IMR-90 (cell line): Measurements from ENCODE around the gene KRT28. TPM values are rescaled to one million over a fixed set of nuclear protein-coding genes. Genes with fewer than 3 reads are reported as not detected.

Experiments
- ATAC-seq: fragments of 200-7000 bp; cut with Tn5 transposase; 2 replicates; pipeline ENCODE4 v1.9.1; 2020; ENCODE audit warnings: low read depth, mild to moderate bottlenecking, moderate library complexity
- BruUV-seq: library from RNA; stranded (reverse); fragments of 400-500 nt; replicated peaks from 2 replicates; lab custom pipeline; 2021; lab: Mats Ljungman, UMichigan
- CTCF ChIA-PET: fragments of 300-600 bp; formaldehyde crosslinking; extraction: SDS; loops from one replicate; lab custom pipeline; 2021; ENCODE audit warnings: antibody characterized with exemption; lab: Yijun Ruan, JAX
- POLR2A ChIA-PET: fragments of 300-600 bp; sonication (Branson Sonifier 250); formaldehyde crosslinking; loops from one replicate; lab custom pipeline; 2022; ENCODE audit warnings: antibody characterized with exemption; ENCODE audit not compliant: unreplicated experiment; lab: Charles Lee
- DNase-seq: peaks from one replicate; pipeline ENCODE4 v3.0.0; 2013
- H2AFZ ChIP-seq: replicated peaks from 2 replicates; pipeline ENCODE3; 2013; ENCODE audit warnings: low read length, mild to moderate bottlenecking; ENCODE audit not compliant: poor library complexity
- H2AK5ac ChIP-seq: 2 replicates; pipeline ENCODE4 v1.6.1; 2013; ENCODE audit warnings: low read depth, low read length, inconsistent platforms
- H2AK9ac ChIP-seq: replicated peaks from 2 replicates; pipeline ENCODE3; 2013; ENCODE audit warnings: mild to moderate bottlenecking, low read depth, low read length, moderate library complexity; ENCODE audit not compliant: poor library complexity
- H2BK120ac ChIP-seq: 2 replicates; pipeline ENCODE4 v1.6.1; 2013; ENCODE audit warnings: low read depth, low read length, inconsistent platforms
- H2BK15ac ChIP-seq: 3 replicates; pipeline ENCODE4 v1.6.1; 2013; ENCODE audit warnings: low read depth, low read length, inconsistent platforms
- H2BK20ac ChIP-seq: 2 replicates; pipeline ENCODE4 v1.6.1; 2013; ENCODE audit warnings: low read depth, mild to moderate bottlenecking, inconsistent platforms, low read length, moderate library complexity
- H2BK5ac ChIP-seq: 2 replicates; pipeline ENCODE4 v1.6.1; 2013; ENCODE audit warnings: mild to moderate bottlenecking, low read depth, low read length, inconsistent platforms; ENCODE audit not compliant: poor library complexity, severe bottlenecking
- H3K14ac ChIP-seq: replicated peaks from 2 replicates; pipeline ENCODE4 v1.6.1; 2013; ENCODE audit warnings: low read depth, low read length, inconsistent platforms
- H3K18ac ChIP-seq: 2 replicates; pipeline ENCODE4 v1.6.1; 2013; ENCODE audit warnings: low read depth, low read length, control low read depth
- H3K23ac ChIP-seq: 2 replicates; pipeline ENCODE4 v1.6.1; 2013; ENCODE audit warnings: low read depth, low read length, inconsistent platforms
- H3K27ac ChIP-seq: 2 replicates; pipeline ENCODE4 v1.5.1; 2013; ENCODE audit warnings: mild to moderate bottlenecking, control low read depth, low read length; ENCODE audit not compliant: insufficient read depth
- H3K27me3 ChIP-seq: 2 replicates; pipeline ENCODE4 v1.6.1; 2013; ENCODE audit warnings: low read length; ENCODE audit not compliant: control insufficient read depth, insufficient read depth
- H3K36me3 ChIP-seq: 2 replicates; pipeline ENCODE4 v1.6.1; 2013; ENCODE audit warnings: low read length, mixed read lengths; ENCODE audit not compliant: control insufficient read depth, insufficient read depth
- H3K4ac ChIP-seq: 2 replicates; pipeline ENCODE4 v1.6.1; 2013; ENCODE audit warnings: low read depth, low read length, inconsistent platforms
- H3K4me1 ChIP-seq: 2 replicates; pipeline ENCODE4 v1.6.1; 2013; ENCODE audit warnings: low read length, mixed read lengths; ENCODE audit not compliant: control insufficient read depth, insufficient read depth
- H3K4me2 ChIP-seq: 2 replicates; pipeline ENCODE4 v1.6.1; 2013; ENCODE audit warnings: low read depth, mild to moderate bottlenecking, control low read depth, low read length, moderate library complexity
- H3K4me3 ChIP-seq: 2 replicates; pipeline ENCODE4 v1.5.1; 2013; ENCODE audit warnings: low read depth, mild to moderate bottlenecking, control low read depth, low read length, moderate library complexity; ENCODE audit not compliant: insufficient read depth
- H3K56ac ChIP-seq: 2 replicates; pipeline ENCODE4 v1.6.1; 2013; ENCODE audit warnings: low read length, inconsistent platforms; ENCODE audit not compliant: insufficient read depth; ENCODE audit errors: extremely low read depth
- H3K79me1 ChIP-seq, 2 experiments: 2 replicates each; pipeline ENCODE4 v1.6.1; 2013; ENCODE audit warnings: low read length in 2 of 2, inconsistent platforms in 1 of 2, low read depth in 1 of 2
- H3K9ac ChIP-seq: 2 replicates; pipeline ENCODE4 v1.6.1; 2013; ENCODE audit warnings: low read depth, low read length, control low read depth
- H3K9me1 ChIP-seq: 2 replicates; pipeline ENCODE4 v1.6.1; 2013; ENCODE audit warnings: low read length, inconsistent platforms; ENCODE audit not compliant: insufficient read depth
- H3K9me3 ChIP-seq: 2 replicates; pipeline ENCODE4 v1.6.1; 2013; ENCODE audit warnings: low read length; ENCODE audit not compliant: control insufficient read depth, insufficient read depth
- H4K20me1 ChIP-seq: 2 replicates; pipeline ENCODE4 v1.6.1; 2013; ENCODE audit warnings: low read length, inconsistent platforms; ENCODE audit not compliant: insufficient read depth
- H4K5ac ChIP-seq: 2 replicates; pipeline ENCODE4 v1.6.1; 2013; ENCODE audit warnings: mild to moderate bottlenecking, low read depth, low read length, control low read depth
- H4K8ac ChIP-seq, 2 experiments: 2 replicates each; pipeline ENCODE4 v1.6.1; 2013; ENCODE audit warnings: low read depth in 2 of 2, low read length in 2 of 2, control low read depth in 1 of 2, inconsistent platforms in 1 of 2
- H4K91ac ChIP-seq: 2 replicates; pipeline ENCODE4 v1.6.1; 2013; ENCODE audit warnings: low read depth, low read length, inconsistent platforms; ENCODE audit not compliant: insufficient read depth
- BHLHE40 ChIP-seq: fragments of 150-350 bp; IDR thresholded peaks from 2 replicates; pipeline ENCODE4 v1.6.1; 2016; ENCODE audit warnings: mild to moderate bottlenecking, low read depth, low read length
- CHD1 ChIP-seq: IDR thresholded peaks from 2 replicates; pipeline ENCODE4 v1.6.1; 2012; ENCODE audit warnings: low read depth, low read length, improper control_type of control experiment
- NFE2L2 ChIP-seq: fragments of 150-350 bp; IDR thresholded peaks from 2 replicates; pipeline ENCODE4 v1.6.1; 2016; ENCODE audit warnings: low read depth, mild to moderate bottlenecking, low read length
- WGBS, 2 experiments: methylation state at CpG; one replicate each; pipeline versions ENCODE4 v1.1.5 to v1.1.7; 2013; ENCODE audit warnings: missing lambda C conversion rate in 2 of 2; ENCODE audit not compliant: insufficient read length in 1 of 2; ENCODE audit errors: extremely low coverage in 2 of 2; 5-methylcytosine and 5-hydroxymethylcytosine counted together
- dilution Hi-C: fragments of 300-500 bp; cut with HindIII; formaldehyde crosslinking; loops from one replicate; pipeline ENCODE4 v1.14.3; 2018; ENCODE audit warnings: low sequenced_read_pairs; ENCODE audit not compliant: unreplicated experiment
- in situ Hi-C: fragments of 300-500 bp; cut with MboI; formaldehyde crosslinking; loops from 3 replicates; pipeline ENCODE4 v1.14.3; 2019; ENCODE audit warnings: low sequenced_read_pairs, inconsistent platforms, mixed read lengths
- intact Hi-C: fragments of 100-400 bp; cut with micrococcal nuclease; formaldehyde crosslinking; loops from 2 replicates; pipeline ENCODE4 v1.10.0; 2022
- polyA plus RNA-seq, 3 experiments: library from polyadenylated mRNA; depleted of rRNA; stranded (reverse); fragments of >200 nt; gene quantifications; 2 replicates each; pipeline ENCODE4 v1.2.3, GENCODE V29; 2012; ENCODE audit warnings: low replicate concordance in 1 of 3
- total RNA-seq: library from RNA; depleted of rRNA; stranded (reverse); fragments of >200 nt; gene quantifications from 2 replicates; pipeline ENCODE4 v1.2.3, GENCODE V29; 2012

Gene KRT28
- total and polyA plus RNA-seq, 2 of the 4 experiments (the other 2 are of a cell fraction), result not detected

- no peak overlapping the region for H3K4ac ChIP-seq
- H3K9me1 ChIP-seq, result no peaks in the 10 kb centered on the region
- H2BK15ac ChIP-seq, result no peak overlapping the region
- DNase-seq (no peak), ATAC-seq (no peak)
- H2BK5ac ChIP-seq, result no peak overlapping the region
- no peak overlapping the region for H2AK9ac ChIP-seq
- H3K27ac ChIP-seq, result no peak overlapping the region
- H3K4me2 ChIP-seq, result no peak overlapping the region
- no peak overlapping the region for H2AK5ac ChIP-seq
- no TSS peak for BruUV-seq
- TF ChIP-seq CHD1, result no peak
- no peak for TF ChIP-seq BHLHE40
- TF ChIP-seq NFE2L2, result no peak
- H3K23ac ChIP-seq, result no peak overlapping the region
- ChIA-PET CTCF (interaction anchor here (1.4 kb wide), 1 partner anchor 34 kb away, joined by 3 read pairs; no protein-coding TSS in a partner anchor), POLR2A (no interaction called here)
- no peak overlapping the region for H2BK120ac ChIP-seq
- in situ Hi-C loops (no loop called here), dilution Hi-C loops (no loop called here), intact Hi-C loops (loop anchor here (10.0 kb wide), 1 partner anchor 49 kb away; the partner anchor contains the start of gene KRT24)
- H4K8ac ChIP-seq, result no peak overlapping the region
- WGBS, 2 experiments, result no CpG with 5 or more reads among the region's 3 CpGs
- H3K27me3 ChIP-seq, result peaks cover 16% of the 10 kb centered on the region
- no peaks in the 10 kb centered on the region for H3K79me1 ChIP-seq
- H3K18ac ChIP-seq, result no peak overlapping the region
- H2AFZ ChIP-seq, result no peak overlapping the region
- no peak overlapping the region for H3K4me3 ChIP-seq
- H4K20me1 ChIP-seq, result no peaks in the 10 kb centered on the region
- no peaks in the 10 kb centered on the region for H3K4me1 ChIP-seq
- no peaks in the 10 kb centered on the region for H3K9me3 ChIP-seq
- no peak overlapping the region for H4K91ac ChIP-seq
- no peak overlapping the region for H4K5ac ChIP-seq
- H3K14ac ChIP-seq, result no peak overlapping the region
- H3K9ac ChIP-seq, result no peak overlapping the region
- no peak overlapping the region for H2BK20ac ChIP-seq
- H3K56ac ChIP-seq, result no peak overlapping the region
- no peaks in the 10 kb centered on the region for H3K36me3 ChIP-seq
Observed at GRCh38 chr17:40753804-40754203, 46.0 kb downstream of the KRT28 start.
